PFSK-1 (cell line): Measurements from ENCODE around the gene MTF1.

Source experiments
- POLR2AphosphoS5 ChIP-seq: IDR thresholded peaks from 2 replicates; pipeline ENCODE4 v1.6.1; 2012; ENCODE audit warnings: low read depth, mild to moderate bottlenecking, control low read depth, low read length, moderate library complexity
- TAF1 ChIP-seq: IDR thresholded peaks from 2 replicates; pipeline ENCODE4 v1.6.1; 2012; ENCODE audit warnings: low read length, control low read depth, borderline replicate concordance; ENCODE audit not compliant: insufficient read depth

- TF ChIP-seq TAF1 (no peak), POLR2AphosphoS5 (no peak)
Measured at GRCh38 chr1:37888022-37888700, 28.8 kb upstream of the MTF1 start.
